ENCODE data around the gene LSAMP. TPM values are rescaled to one million over a fixed set of nuclear protein-coding genes. Genes with fewer than 3 reads are reported as not detected.

The LSAMP gene
- total and polyA plus RNA-seq, 2 of the 4 experiments (the other 2 are of a cell fraction): 7.9 to 8.0 TPM

- dilution Hi-C loops (cut with HindIII; ENCODE audit: low sequenced_read_pairs, unreplicated experiment) (no loop called here), intact Hi-C loops (cut with micrococcal nuclease) (no loop called here), in situ Hi-C loops (cut with MboI; ENCODE audit: low sequenced_read_pairs) (no loop called here)
- no TSS peak for BruUV-seq (replicated peaks)
- Histone ChIP-seq H3K9me3 (ENCODE audit: control insufficient read depth, insufficient read depth, low read length) (no peaks in the 10 kb centered on the region), H2BK5ac (ENCODE audit: low read depth, low read length, poor library complexity, severe bottlenecking) (no peak overlapping the region), H4K91ac (ENCODE audit: insufficient read depth, low read depth, low read length) (no peak overlapping the region), H3K4me1 (ENCODE audit: control insufficient read depth, insufficient read depth, low read length) (no peaks in the 10 kb centered on the region), H2BK15ac (ENCODE audit: low read depth, low read length) (no peak overlapping the region), H3K36me3 (ENCODE audit: control insufficient read depth, insufficient read depth, low read length) (no peaks in the 10 kb centered on the region), H3K4me3 (ENCODE audit: insufficient read depth, low read depth, low read length) (no peak overlapping the region), H3K27ac (ENCODE audit: insufficient read depth, low read length) (no peak overlapping the region), H4K8ac (ENCODE audit: low read depth in 2 of 2, low read length in 2 of 2) (no peak overlapping the region), H2AFZ (replicated peaks; ENCODE audit: low read length, poor library complexity) (no peak overlapping the region), H4K5ac (ENCODE audit: low read depth, low read length) (no peak overlapping the region), H2BK20ac (ENCODE audit: low read depth, low read length) (no peak overlapping the region), H3K79me1 (ENCODE audit: low read depth in 1 of 2, low read length in 2 of 2) (no peaks in the 10 kb centered on the region), H3K4ac (ENCODE audit: low read depth, low read length) (no peak overlapping the region), H3K9me1 (ENCODE audit: insufficient read depth, low read length) (no peaks in the 10 kb centered on the region), H3K23ac (ENCODE audit: low read depth, low read length) (no peak overlapping the region), H3K56ac (ENCODE audit: extremely low read depth, insufficient read depth, low read length) (no peak overlapping the region), H3K14ac (replicated peaks; ENCODE audit: low read depth, low read length) (no peak overlapping the region), H2AK5ac (ENCODE audit: low read depth, low read length) (no peak overlapping the region), H3K4me2 (ENCODE audit: low read depth, low read length) (no peak overlapping the region), H3K9ac (ENCODE audit: low read depth, low read length) (no peak overlapping the region), H3K27me3 (ENCODE audit: control insufficient read depth, insufficient read depth, low read length) (no peaks in the 10 kb centered on the region), H2AK9ac (replicated peaks; ENCODE audit: low read depth, low read length, poor library complexity) (no peak overlapping the region), H3K18ac (ENCODE audit: low read depth, low read length) (no peak overlapping the region), H2BK120ac (ENCODE audit: low read depth, low read length) (no peak overlapping the region), H4K20me1 (ENCODE audit: insufficient read depth, low read length) (no peaks in the 10 kb centered on the region)
- no CpG with 5 or more reads among the region's 2 CpGs for WGBS, 2 experiments (ENCODE audit: extremely low coverage in 2 of 2, insufficient read length in 1 of 2)
- CTCF ChIA-PET: no interaction called here
- POLR2A ChIA-PET (ENCODE audit: unreplicated experiment): no interaction called here
- TF ChIP-seq CTCF (conservative IDR thresholded peaks at IDR 0.05; ENCODE audit: low read depth, low read length) (no peak), FOS (IDR thresholded peaks at IDR 0.05; ENCODE audit: low read depth, low read length) (no peak), POLR2A (IDR thresholded peaks at IDR 0.05; ENCODE audit: low read depth, low read length) (no peak), BHLHE40 (IDR thresholded peaks at IDR 0.05; ENCODE audit: low read depth, low read length) (no peak), MAZ (IDR thresholded peaks at IDR 0.05; ENCODE audit: borderline replicate concordance, low read depth, low read length) (no peak), CEBPB (IDR thresholded peaks at IDR 0.05; ENCODE audit: low read depth, low read length) (no peak), ELK1 (IDR thresholded peaks at IDR 0.05; ENCODE audit: borderline replicate concordance, low read depth, low read length) (no peak), USF2 (IDR thresholded peaks at IDR 0.05; ENCODE audit: low read depth, low read length) (no peak), MAFK (IDR thresholded peaks at IDR 0.05; ENCODE audit: low read depth, low read length) (no peak), MXI1 (IDR thresholded peaks at IDR 0.05; ENCODE audit: borderline replicate concordance, low read depth, low read length) (no peak), CHD1 (IDR thresholded peaks at IDR 0.05; ENCODE audit: low read depth, low read length) (no peak), SMC3 (IDR thresholded peaks at IDR 0.05; ENCODE audit: low read depth, low read length) (no peak), NFE2L2 (IDR thresholded peaks at IDR 0.05; ENCODE audit: low read depth, low read length) (no peak), RCOR1 (IDR thresholded peaks at IDR 0.05; ENCODE audit: insufficient replicate concordance, low read length) (no peak), RAD21 (IDR thresholded peaks at IDR 0.05; ENCODE audit: low read length) (no peak)
- DNase-seq (no peak), ATAC-seq (ENCODE audit: low read depth) (no peak)
Observed at GRCh38 chr3:116342499-116342898, 102.8 kb downstream of the LSAMP start.
